CD4-positive, alpha-beta T cell (primary cell): ENCODE data around the gene IRS2. TPM values are rescaled to one million over a fixed set of nuclear protein-coding genes. Genes with fewer than 3 reads are reported as not detected.

Source experiments
- ATAC-seq: fragments of 200-7000 bp; cut with Tn5 transposase; one replicate; pipeline ENCODE4 v1.10.0; 2022; ENCODE audit warnings: mild to moderate bottlenecking; ENCODE audit not compliant: poor library complexity
- CTCF ChIA-PET: fragments of 350-600 bp; sonication (Branson Sonifier 250); formaldehyde crosslinking; loops from one replicate; lab custom pipeline; 2021; ENCODE audit warnings: antibody characterized with exemption, inconsistent platforms; lab: Charles Lee
- POLR2A ChIA-PET: fragments of 350-600 bp; sonication (Branson Sonifier 250); formaldehyde crosslinking; loops from one replicate; lab custom pipeline; 2021; ENCODE audit warnings: antibody characterized with exemption, inconsistent platforms; lab: Charles Lee
- DNase-seq, 14 experiments: peaks; one replicate each; pipeline ENCODE4 v3.0.0-alpha.2; 2013 to 2020; ENCODE audit warnings: mixed read lengths in 2 of 14
- H3K27ac ChIP-seq, 2 donors: one replicate each; pipeline versions ENCODE4 v1.5.1 to v1.7.0; 2013; ENCODE audit warnings: low read length in 2 of 2, low read depth in 1 of 2, mild to moderate bottlenecking in 1 of 2
- H3K27me3 ChIP-seq, 2 experiments: 1 replicate in 1 of 2; 2 replicates in 1 of 2; pipeline versions ENCODE4 v1.6.1 to v1.7.0; 2013; ENCODE audit warnings: low read length in 2 of 2, control low read depth in 1 of 2, mild to moderate bottlenecking in 1 of 2, moderate library complexity in 1 of 2; ENCODE audit not compliant: insufficient read depth in 2 of 2, control insufficient read depth in 1 of 2
- H3K36me3 ChIP-seq: one replicate; pipeline ENCODE4 v1.6.1; 2013; ENCODE audit warnings: low read length, control low read depth; ENCODE audit not compliant: insufficient read depth
- H3K4me1 ChIP-seq: one replicate; pipeline ENCODE4 v1.6.1; 2013; ENCODE audit warnings: low read length, control low read depth; ENCODE audit not compliant: insufficient read depth
- H3K4me3 ChIP-seq: one replicate; pipeline ENCODE4 v1.5.1; 2013; ENCODE audit warnings: mild to moderate bottlenecking, low read length, moderate library complexity
- H3K9me3 ChIP-seq, 2 experiments: 1 replicate in 1 of 2; 2 replicates in 1 of 2; pipeline versions ENCODE4 v1.6.1 to v1.7.0; 2013; ENCODE audit warnings: low read length in 2 of 2, mild to moderate bottlenecking in 2 of 2, control low read depth in 1 of 2, moderate library complexity in 1 of 2; ENCODE audit not compliant: control insufficient read depth in 1 of 2, insufficient read depth in 1 of 2
- H3K27ac Mint-ChIP-seq: one replicate; pipeline ENCODE4 v1.8.0; 2020; ENCODE audit warnings: mixed read lengths
- H3K27me3 Mint-ChIP-seq: one replicate; pipeline ENCODE4 v1.8.0; 2021; ENCODE audit warnings: mixed read lengths
- H3K36me3 Mint-ChIP-seq: one replicate; pipeline ENCODE4 v1.8.0; 2021; ENCODE audit warnings: low read depth, mixed read lengths
- H3K4me1 Mint-ChIP-seq: one replicate; pipeline ENCODE4 v1.8.0; 2021; ENCODE audit warnings: low read depth, mixed read lengths
- H3K4me3 Mint-ChIP-seq: one replicate; pipeline ENCODE4 v1.8.0; 2020; ENCODE audit warnings: mild to moderate bottlenecking, mixed read lengths
- H3K9me3 Mint-ChIP-seq: one replicate; pipeline ENCODE4 v1.8.0; 2020; ENCODE audit warnings: mixed read lengths
- CTCF ChIP-seq: fragments of 200-600 bp; IDR thresholded peaks from one replicate; pipeline ENCODE4 v1.8.0; 2022; ENCODE audit warnings: antibody characterized with exemption, mild to moderate bottlenecking
- intact Hi-C, 2 experiments: fragments of 100-400 bp; cut with DNase I in 1 of 2; cut with micrococcal nuclease in 1 of 2; formaldehyde crosslinking; loops; one replicate each; pipeline versions ENCODE4 v1.15.1 to v1.9.0; 2023 to 2025; cut with DNase I, micrococcal nuclease
- total RNA-seq, 174 experiments: library from RNA in 2 of 174; stranded (reverse) in 2 of 174; gene quantifications; one replicate each; pipeline ENCODE4 v1.2.3 and lab custom pipeline; 2021 to 2026

The IRS2 gene
- total RNA-seq, 2 experiments from 2014 or later, result 188 to 193 TPM

DNA sequence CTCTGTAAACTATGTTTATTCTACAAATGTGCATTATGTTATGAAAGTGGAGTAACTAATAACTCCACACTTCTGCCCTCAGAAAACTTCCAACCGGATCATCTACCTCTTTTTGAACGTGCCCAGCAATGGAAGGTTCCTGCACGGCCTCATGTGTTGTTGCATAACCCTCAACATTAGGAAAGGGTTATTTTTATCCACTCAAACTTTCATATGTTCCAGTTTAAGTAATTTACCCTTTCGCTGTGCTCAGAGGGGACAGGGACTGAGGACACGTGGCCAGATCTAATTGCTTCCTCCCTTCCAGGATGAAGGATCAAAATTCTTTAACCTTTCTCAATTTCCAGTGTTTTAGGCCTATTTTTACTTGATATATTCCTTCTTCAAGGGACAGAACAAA is 29.6 kb downstream of the IRS2 start:
- ChIA-PET POLR2A (no interaction called here), CTCF (no interaction called here)
- intact Hi-C loops, result loop anchor here in 1 of 2 experiments (5.0 kb wide), 1 partner anchor 36 kb away; no protein-coding TSS in a partner anchor
- TF ChIP-seq CTCF, result no peak
- Histone ChIP-seq H3K4me3 (no peak overlapping the region), H3K36me3 (peaks cover 21% of the 10 kb centered on the region), H3K27ac (no peak overlapping the region), H3K4me1 (peaks cover 2% of the 10 kb centered on the region), H3K27me3 (no peaks in the 10 kb centered on the region), H3K9me3 (no peaks in the 10 kb centered on the region)
- Mint-ChIP-seq H3K27me3 (no peaks in the 10 kb centered on the region), H3K4me3 (no peak overlapping the region), H3K4me1 (peaks cover 33% of the 10 kb centered on the region), H3K27ac (peak overlapping the region; percentile 26), H3K9me3 (no peaks in the 10 kb centered on the region), H3K36me3 (peaks cover 70% of the 10 kb centered on the region)
- no peak for DNase-seq
- no peak for ATAC-seq

DNA sequence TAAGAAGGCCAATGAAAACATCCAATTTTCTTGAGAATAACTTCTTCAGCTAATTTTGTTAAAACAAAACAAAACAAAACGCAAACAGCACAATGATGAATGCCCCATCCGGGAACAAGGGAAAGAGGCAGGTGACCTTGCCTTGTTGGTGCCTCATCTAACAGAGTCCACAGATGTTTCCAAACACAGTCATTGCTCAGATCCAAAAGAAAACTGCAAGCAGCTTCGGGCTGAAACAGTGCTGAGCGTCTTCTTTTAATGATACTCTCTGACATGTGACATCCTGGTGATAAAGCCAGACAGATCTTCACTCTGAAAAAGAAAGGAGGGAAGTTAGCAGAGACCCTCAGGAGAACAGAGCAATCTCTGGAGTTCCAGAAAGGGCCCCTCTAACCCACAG is 30.4 kb downstream of the IRS2 start:
- Mint-ChIP-seq H3K27me3 (no peaks in the 10 kb centered on the region), H3K9me3 (no peaks in the 10 kb centered on the region), H3K4me3 (no peak overlapping the region), H3K27ac (peak overlapping the region; percentile 26), H3K4me1 (peaks cover 25% of the 10 kb centered on the region), H3K36me3 (peaks cover 70% of the 10 kb centered on the region)
- no peak for TF ChIP-seq CTCF
- ChIA-PET POLR2A (no interaction called here), CTCF (no interaction called here)
- DNase-seq (no peak), ATAC-seq (no peak)
- Histone ChIP-seq H3K36me3 (peaks cover 21% of the 10 kb centered on the region), H3K4me3 (no peak overlapping the region), H3K4me1 (peaks cover 1% of the 10 kb centered on the region), H3K9me3 (no peaks in the 10 kb centered on the region), H3K27me3 (no peaks in the 10 kb centered on the region), H3K27ac (no peak overlapping the region)
- intact Hi-C loops, result loop anchor here in 1 of 2 experiments (5.0 kb wide), 1 partner anchor 36 kb away; no protein-coding TSS in a partner anchor

DNA sequence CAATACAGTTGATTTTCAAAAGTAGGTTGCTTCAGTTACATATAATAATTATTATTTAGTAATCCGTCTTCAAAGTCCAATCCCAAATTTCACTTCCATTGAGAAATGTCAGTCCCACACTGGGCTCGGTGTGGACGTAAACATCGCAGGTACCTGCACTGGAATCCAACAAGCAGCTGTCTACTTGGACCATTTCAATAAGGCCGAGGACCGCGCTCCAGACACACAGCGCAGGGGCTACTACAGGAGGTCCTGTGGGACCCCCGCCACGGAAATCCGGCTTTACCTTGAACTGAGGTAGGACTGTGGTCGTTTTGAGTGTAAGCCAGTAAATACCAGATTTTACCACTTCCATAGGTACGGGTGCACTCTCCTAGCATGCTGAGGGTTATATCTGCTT is 30.8 kb downstream of the IRS2 start:
- Histone ChIP-seq H3K9me3 (no peaks in the 10 kb centered on the region), H3K4me3 (no peak overlapping the region), H3K36me3 (peaks cover 21% of the 10 kb centered on the region), H3K27me3 (no peaks in the 10 kb centered on the region), H3K4me1 (no peaks in the 10 kb centered on the region), H3K27ac (no peak overlapping the region)
- POLR2A ChIA-PET, result no interaction called here
- Mint-ChIP-seq H3K36me3 (peaks cover 70% of the 10 kb centered on the region), H3K4me3 (no peak overlapping the region), H3K4me1 (peaks cover 21% of the 10 kb centered on the region), H3K9me3 (no peaks in the 10 kb centered on the region), H3K27me3 (no peaks in the 10 kb centered on the region), H3K27ac (no peak overlapping the region)
- DNase-seq (no peak), ATAC-seq (no peak)
- intact Hi-C loops, result loop anchor here in 1 of 2 experiments (5.0 kb wide), 1 partner anchor 37 kb away; no protein-coding TSS in a partner anchor
- no peak for TF ChIP-seq CTCF
- CTCF ChIA-PET, result no interaction called here
